Measurements from ENCODE around the gene IL23R.

The IL23R gene

DNA sequence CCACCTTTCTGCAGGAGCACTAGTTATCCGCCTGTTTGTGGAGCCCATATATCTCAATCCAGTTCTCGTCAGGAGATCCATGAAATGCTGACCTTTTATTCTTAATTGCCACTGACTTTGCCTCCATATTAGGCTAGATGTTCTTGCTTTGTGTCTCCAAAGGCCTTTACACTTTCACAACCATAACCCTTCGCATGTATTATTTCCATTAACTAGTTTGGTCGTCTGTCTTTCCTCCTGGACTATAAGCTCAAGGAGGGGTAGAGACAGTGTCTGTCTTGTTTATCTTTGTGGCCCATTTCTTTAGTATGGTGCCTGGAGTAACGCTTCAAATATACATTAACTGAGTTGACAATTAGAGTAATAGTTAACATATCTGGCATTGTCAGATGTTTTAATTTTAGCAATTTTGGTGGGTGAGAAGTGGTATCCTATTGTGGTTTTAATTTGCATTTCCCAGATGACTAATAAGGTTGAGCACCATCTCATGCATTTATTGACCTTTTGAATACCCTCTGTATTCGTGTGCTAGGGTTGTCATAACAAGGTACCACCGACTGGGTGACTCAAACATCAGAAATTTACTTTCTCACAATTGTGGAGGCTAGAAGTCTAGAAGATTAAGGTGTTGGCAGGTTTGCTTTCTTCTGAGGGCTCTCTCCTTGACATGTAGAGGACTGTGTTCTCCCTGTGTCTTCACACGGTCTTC, 119.7 kb downstream of the IL23R start:
- no peak overlapping the region for H3K4me3 ChIP-seq
- H3K36me3 ChIP-seq = peaks cover 0 to 4% (median 0%) of the 10 kb centered on the region in 11 experiments; a peak in 1 of 22 replicates
- peak overlapping the region in 10 of 11 experiments; percentile 9 to 58 (median 22); a peak in 13 of 22 replicates for H3K4me2 ChIP-seq
- TF ChIP-seq Cebpa-rat (IDR thresholded peaks at IDR 0.05) = no peak
- no peak overlapping the region for H3K27ac ChIP-seq
- H4K20me1 ChIP-seq = no peaks in the 10 kb centered on the region
- no peak overlapping the region for H3K9ac ChIP-seq
- H3K9me3 ChIP-seq (replicated peaks in 1 of 11) = peaks cover 0 to 60% (median 27%) of the 10 kb centered on the region in 11 experiments; a peak in 17 of 22 replicates
- no peaks in the 10 kb centered on the region for H3K27me3 ChIP-seq
- H3K4me1 ChIP-seq = peaks cover 0 to 14% (median 10%) of the 10 kb centered on the region in 10 experiments; a peak in 11 of 20 replicates

DNA sequence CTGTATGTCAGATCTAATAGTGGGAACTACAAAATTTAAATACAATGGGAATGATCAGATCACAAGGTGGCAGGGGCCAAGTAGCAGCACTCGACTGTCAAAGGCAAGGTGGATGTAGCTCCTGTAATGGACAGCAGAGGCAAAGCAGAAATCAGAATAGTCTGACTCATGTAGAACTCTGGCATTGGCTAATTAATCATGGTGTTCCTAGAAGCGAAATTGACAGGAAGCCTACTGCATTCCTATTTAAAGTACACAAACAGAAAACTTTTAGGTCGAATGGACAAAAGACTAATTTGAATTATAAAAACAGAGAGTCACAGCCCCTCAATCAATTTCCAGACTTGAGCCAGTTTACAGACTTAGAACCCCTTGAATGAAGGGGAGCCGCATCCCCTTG, 124.0 kb downstream of the IL23R start:
- no peak for TF ChIP-seq Cebpa-rat (IDR thresholded peaks at IDR 0.05)
- no peak overlapping the region for H3K4me2 ChIP-seq

DNA sequence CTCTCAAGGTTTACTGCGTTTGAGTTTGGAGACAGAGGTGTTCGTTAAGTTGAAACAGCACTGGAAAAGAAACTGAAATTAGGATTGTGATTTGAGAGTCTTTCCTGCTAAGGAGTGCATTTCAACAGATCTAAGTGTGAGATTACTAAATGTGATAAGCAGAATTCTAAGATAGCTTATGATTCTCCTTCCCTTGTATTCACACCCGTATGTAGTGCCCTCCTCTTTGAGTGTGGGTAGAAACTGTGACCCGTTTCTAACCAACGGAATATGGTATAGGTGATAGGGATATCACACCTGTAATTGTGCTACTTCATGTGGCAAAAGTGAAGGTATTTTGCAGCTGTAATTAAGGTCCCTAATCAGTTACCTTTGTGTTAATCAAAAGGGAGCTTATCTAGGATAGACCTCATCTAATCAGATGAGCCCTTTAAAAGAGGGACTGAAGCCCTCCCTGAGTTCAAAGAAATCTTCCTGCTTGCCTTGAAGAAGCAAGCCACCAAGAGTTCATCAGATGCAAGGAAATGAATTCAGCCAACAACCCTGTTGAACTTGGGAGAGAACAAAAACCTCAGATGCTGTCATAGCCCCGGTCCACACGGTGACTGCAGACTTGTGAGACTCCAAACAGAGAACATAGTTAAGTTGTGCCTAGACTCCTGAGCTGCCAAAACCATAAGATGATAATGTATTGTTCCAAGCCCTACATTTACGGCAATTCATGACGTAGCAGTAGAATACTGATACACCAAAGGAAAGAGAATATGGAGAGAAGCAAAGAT, 128.8 kb downstream of the IL23R start:
- no peaks in the 10 kb centered on the region for H3K36me3 ChIP-seq
- no peak for TF ChIP-seq Cebpa-rat (IDR thresholded peaks at IDR 0.05)
- no peaks in the 10 kb centered on the region for H3K27me3 ChIP-seq
- no peaks in the 10 kb centered on the region for H4K20me1 ChIP-seq
- H3K4me2 ChIP-seq = no peak overlapping the region
- peaks cover 8 to 29% (median 19%) of the 10 kb centered on the region in 11 experiments; a peak in 18 of 22 replicates for H3K9me3 ChIP-seq (replicated peaks in 1 of 11)
- no peak overlapping the region for H3K4me3 ChIP-seq
- H3K9ac ChIP-seq = no peak overlapping the region
- H3K4me1 ChIP-seq = peaks cover 0 to under 1% (median 0%) of the 10 kb centered on the region in 10 experiments; a peak in 2 of 20 replicates
- no peak overlapping the region for H3K27ac ChIP-seq

More for the DNA sequence above, 124.0 kb downstream of the IL23R start:
- Histone ChIP-seq H3K4me1 (peaks cover 0 to 14% (median 10%) of the 10 kb centered on the region in 10 experiments; a peak in 11 of 20 replicates), H3K9me3 (replicated peaks in 1 of 11) (peaks cover 7 to 53% (median 30%) of the 10 kb centered on the region in 11 experiments; a peak in 20 of 22 replicates), H3K27me3 (no peaks in the 10 kb centered on the region), H3K9ac (no peak overlapping the region), H3K4me3 (no peak overlapping the region), H3K27ac (no peak overlapping the region), H4K20me1 (no peaks in the 10 kb centered on the region), H3K36me3 (no peaks in the 10 kb centered on the region)

DNA sequence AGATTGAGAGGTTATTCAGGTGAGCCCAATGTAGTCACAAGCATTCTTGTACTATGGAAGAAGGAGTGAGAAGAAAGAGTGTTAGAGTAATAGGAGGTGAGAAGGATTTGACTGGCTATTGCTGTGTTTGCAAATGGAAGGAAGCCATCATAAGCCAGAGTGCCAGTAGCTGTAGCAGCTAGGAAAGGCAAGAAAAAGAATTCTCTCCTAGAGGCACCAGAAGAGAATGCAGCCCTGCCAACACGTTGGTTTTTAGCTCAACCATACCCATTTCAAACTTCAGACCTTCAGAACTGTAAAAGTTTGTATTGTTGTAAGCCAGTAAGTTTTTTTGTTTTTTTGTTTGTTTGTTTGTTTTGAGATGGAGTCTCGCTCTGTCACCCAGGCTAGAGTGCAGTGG, 132.5 kb downstream of the IL23R start:
- no peak overlapping the region for H3K27ac ChIP-seq
- no peaks in the 10 kb centered on the region for H3K27me3 ChIP-seq
- peaks cover 0 to 22% (median 6%) of the 10 kb centered on the region in 10 experiments; a peak in 10 of 20 replicates for H3K4me1 ChIP-seq
- H3K4me2 ChIP-seq = no peak overlapping the region
- H3K9ac ChIP-seq = no peak overlapping the region
- H3K4me3 ChIP-seq = no peak overlapping the region
- H3K9me3 ChIP-seq (replicated peaks in 1 of 11) = peaks cover 0 to 14% (median 9%) of the 10 kb centered on the region in 11 experiments; a peak in 12 of 22 replicates
- no peaks in the 10 kb centered on the region for H3K36me3 ChIP-seq
- no peak for TF ChIP-seq Cebpa-rat (IDR thresholded peaks at IDR 0.05)
- no peaks in the 10 kb centered on the region for H4K20me1 ChIP-seq

DNA sequence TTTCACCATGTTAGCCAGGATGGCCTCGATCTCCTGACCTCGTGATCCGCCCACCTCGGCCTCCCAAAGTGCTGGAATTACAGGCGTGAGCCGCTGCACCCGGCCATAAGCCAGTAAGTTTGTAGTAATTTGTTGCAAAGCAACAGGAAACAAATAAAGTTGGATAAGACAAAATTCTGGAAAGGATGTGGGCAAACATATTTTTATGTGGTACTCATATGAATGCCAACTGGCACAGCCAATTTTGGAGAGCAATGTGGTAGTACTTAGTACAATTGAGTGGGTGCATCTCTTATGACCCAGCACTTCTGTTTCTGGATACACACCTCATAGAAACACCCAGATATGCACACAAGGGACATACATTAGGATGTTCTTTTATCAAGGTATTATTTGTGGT, 133.0 kb downstream of the IL23R start:
- Histone ChIP-seq H3K9me3 (replicated peaks in 1 of 11) (peaks cover 0 to 14% (median 9%) of the 10 kb centered on the region in 11 experiments; a peak in 12 of 22 replicates), H3K27me3 (no peaks in the 10 kb centered on the region), H3K9ac (no peak overlapping the region), H4K20me1 (no peaks in the 10 kb centered on the region), H3K4me1 (peaks cover 0 to 27% (median 6%) of the 10 kb centered on the region in 10 experiments; a peak in 11 of 20 replicates), H3K36me3 (no peaks in the 10 kb centered on the region), H3K4me2 (no peak overlapping the region), H3K27ac (no peak overlapping the region), H3K4me3 (no peak overlapping the region)
- TF ChIP-seq Cebpa-rat (IDR thresholded peaks at IDR 0.05) = no peak

DNA sequence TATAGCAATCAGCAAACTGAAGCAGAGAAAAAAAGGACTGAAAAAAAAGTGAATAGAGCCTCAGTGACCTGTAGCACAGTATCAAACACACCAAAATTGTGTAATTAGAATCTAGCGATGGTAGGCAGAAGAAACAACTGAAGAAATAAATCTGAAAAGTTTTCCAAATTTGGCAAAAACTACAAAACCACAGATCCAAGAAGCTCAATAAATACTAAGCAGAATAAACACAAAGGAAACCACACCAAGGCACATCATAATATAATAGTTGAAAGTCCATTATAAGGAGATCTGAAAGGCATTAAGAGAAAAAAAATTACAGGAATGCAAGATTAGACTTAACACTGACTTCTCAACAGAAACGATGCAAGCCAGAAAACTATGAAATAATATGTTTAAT, 134.3 kb downstream of the IL23R start:
- Histone ChIP-seq H3K4me2 (peak overlapping the region in 6 of 11 experiments; percentile 8 to 48 (median 42); a peak in 8 of 22 replicates), H3K36me3 (no peaks in the 10 kb centered on the region), H3K4me3 (no peak overlapping the region), H3K27ac (no peak overlapping the region), H3K27me3 (no peaks in the 10 kb centered on the region), H3K9ac (no peak overlapping the region), H3K4me1 (peaks cover 0 to 32% (median 6%) of the 10 kb centered on the region in 10 experiments; a peak in 11 of 20 replicates), H3K9me3 (replicated peaks in 1 of 11) (peaks cover 0 to 3% (median 0%) of the 10 kb centered on the region in 11 experiments; a peak in 5 of 22 replicates), H4K20me1 (no peaks in the 10 kb centered on the region)
- TF ChIP-seq Cebpa-rat (IDR thresholded peaks at IDR 0.05) = no peak

DNA sequence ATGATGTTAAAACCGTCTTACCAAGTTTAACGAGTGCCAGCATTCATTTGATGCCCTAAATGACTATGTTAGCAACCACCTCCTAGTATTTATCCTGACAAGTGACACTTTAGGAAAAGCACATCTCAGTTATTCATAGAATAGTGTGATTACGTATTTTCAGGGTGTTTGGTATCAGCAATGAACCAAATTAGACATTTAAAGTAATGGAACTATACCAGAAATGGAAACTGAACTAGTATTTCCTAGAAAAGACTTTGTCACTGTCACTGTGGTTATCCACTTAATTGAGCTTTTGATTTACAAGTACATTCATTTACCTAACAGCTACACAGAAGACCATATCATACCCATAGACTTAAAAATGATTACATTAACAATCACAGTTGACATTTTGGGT, 137.8 kb downstream of the IL23R start:
- no peak for TF ChIP-seq Cebpa-rat (IDR thresholded peaks at IDR 0.05)
- Histone ChIP-seq H3K9ac (no peak overlapping the region), H3K4me2 (peak overlapping the region in 3 of 11 experiments; percentile 8 to 39 (median 13); a peak in 2 of 22 replicates), H3K36me3 (no peaks in the 10 kb centered on the region), H3K27ac (no peak overlapping the region), H4K20me1 (no peaks in the 10 kb centered on the region), H3K4me3 (no peak overlapping the region), H3K27me3 (peaks cover 0 to 5% (median 0%) of the 10 kb centered on the region in 11 experiments; a peak in 2 of 22 replicates), H3K4me1 (peaks cover 5 to 39% (median 16%) of the 10 kb centered on the region in 10 experiments; a peak in 19 of 20 replicates), H3K9me3 (replicated peaks in 1 of 11) (peaks cover 0 to 3% (median 0%) of the 10 kb centered on the region in 11 experiments; a peak in 1 of 22 replicates)

DNA sequence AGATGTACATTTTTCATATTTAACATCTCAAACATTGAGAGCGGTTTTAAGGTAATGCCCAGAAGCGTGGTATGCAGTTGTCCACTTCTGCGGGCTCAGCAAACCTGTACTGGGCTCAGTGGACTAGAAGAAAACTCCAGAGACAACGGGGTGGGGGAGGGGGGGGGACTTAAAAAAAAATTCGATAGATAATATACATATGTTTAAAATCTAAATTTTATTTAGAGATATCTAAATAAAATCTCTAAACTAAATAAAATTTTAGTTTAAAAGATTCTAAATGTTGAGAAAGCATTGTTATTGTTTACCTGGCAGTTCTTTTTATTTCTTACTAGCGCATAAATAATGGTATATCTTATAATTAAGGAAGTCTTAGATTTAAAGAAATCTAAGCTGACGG, 140.3 kb downstream of the IL23R start:
- peak overlapping the region in 8 of 10 experiments; percentile 60 to 81 (median 73); a peak in 11 of 20 replicates for H3K4me3 ChIP-seq
- no peak for TF ChIP-seq Cebpa-rat (IDR thresholded peaks at IDR 0.05)
- no peaks in the 10 kb centered on the region for H3K9me3 ChIP-seq (replicated peaks in 1 of 11)
- H3K36me3 ChIP-seq = no peaks in the 10 kb centered on the region; a peak in 1 of 22 replicates
- H3K27me3 ChIP-seq = peaks cover 0 to 5% (median 0%) of the 10 kb centered on the region in 11 experiments; a peak in 2 of 22 replicates
- H3K27ac ChIP-seq = peak overlapping the region in 7 of 11 experiments; percentile 82 to 91 (median 87); a peak in 10 of 22 replicates
- no peaks in the 10 kb centered on the region for H4K20me1 ChIP-seq
- H3K4me2 ChIP-seq = peak overlapping the region; percentile 78 to 96 (median 92)
- peaks cover 26 to 54% (median 32%) of the 10 kb centered on the region in 10 experiments for H3K4me1 ChIP-seq
- peak overlapping the region in 9 of 11 experiments; percentile 78 to 94 (median 85); a peak in 16 of 22 replicates for H3K9ac ChIP-seq
